Neuronal stem cell (in vitro differentiated cells): ENCODE results near the gene ZFHX3.

Experiments
- DNase-seq: peaks from one replicate; pipeline ENCODE4 v3.0.0-alpha.2; 2013; ENCODE audit warnings: low spot score
- H2AFZ ChIP-seq: one replicate; pipeline ENCODE4 v1.6.1; 2013; ENCODE audit warnings: mild to moderate bottlenecking, low read length, inconsistent platforms
- H2AK5ac ChIP-seq: 2 replicates; pipeline ENCODE4 v1.6.1; 2013; ENCODE audit warnings: low read depth, mild to moderate bottlenecking, inconsistent platforms, low read length, moderate library complexity, mixed read lengths
- H2BK120ac ChIP-seq: 2 replicates; pipeline ENCODE4 v1.6.1; 2013; ENCODE audit warnings: low read depth, mild to moderate bottlenecking, inconsistent platforms, low read length, moderate library complexity, mixed read lengths
- H2BK12ac ChIP-seq: one replicate; pipeline ENCODE4 v1.6.1; 2013; ENCODE audit warnings: low read length, inconsistent platforms
- H2BK15ac ChIP-seq: 2 replicates; pipeline ENCODE4 v1.6.1; 2013; ENCODE audit warnings: mild to moderate bottlenecking, low read length, inconsistent platforms, mixed read lengths
- H2BK5ac ChIP-seq: one replicate; pipeline ENCODE4 v1.6.1; 2013; ENCODE audit warnings: inconsistent platforms, mild to moderate bottlenecking, low read length, moderate library complexity
- H3K14ac ChIP-seq: one replicate; pipeline ENCODE4 v1.6.1; 2013; ENCODE audit warnings: low read length, inconsistent platforms
- H3K18ac ChIP-seq: 2 replicates; pipeline ENCODE4 v1.6.1; 2013; ENCODE audit warnings: low read length, inconsistent platforms
- H3K23ac ChIP-seq: 2 replicates; pipeline ENCODE4 v1.6.1; 2013; ENCODE audit warnings: low read depth, mild to moderate bottlenecking, mixed read lengths, low read length, inconsistent platforms; ENCODE audit not compliant: poor library complexity
- H3K27ac ChIP-seq: replicated peaks from 3 replicates; pipeline ENCODE4 v1.5.1; 2013; ENCODE audit warnings: low read length, inconsistent platforms
- H3K27me3 ChIP-seq, 3 experiments: 2 replicates each; pipeline ENCODE4 v1.6.1; 2013; ENCODE audit warnings: low read length in 3 of 3, mild to moderate bottlenecking in 2 of 3, inconsistent platforms in 1 of 3, low read depth in 1 of 3, mixed read lengths in 1 of 3, moderate library complexity in 1 of 3; ENCODE audit not compliant: control insufficient read depth in 3 of 3, insufficient read depth in 3 of 3
- H3K36me3 ChIP-seq, 2 donors: replicated peaks in 1 of 2; 2 replicates each; pipeline ENCODE4 v1.6.1; 2013; ENCODE audit warnings: low read length in 2 of 2; ENCODE audit not compliant: control insufficient read depth in 2 of 2, insufficient read depth in 2 of 2
- H3K4ac ChIP-seq: 2 replicates; pipeline ENCODE4 v1.6.1; 2013; ENCODE audit warnings: inconsistent platforms, mild to moderate bottlenecking, low read length, moderate library complexity
- H3K4me1 ChIP-seq, 2 donors: 1 replicate in 1 of 2; 2 replicates in 1 of 2; pipeline ENCODE4 v1.6.1; 2013; ENCODE audit warnings: low read length in 2 of 2, low read depth in 1 of 2; ENCODE audit not compliant: control insufficient read depth in 2 of 2, insufficient read depth in 1 of 2
- H3K4me2 ChIP-seq: one replicate; pipeline ENCODE4 v1.6.1; 2013; ENCODE audit warnings: mild to moderate bottlenecking, low read length, inconsistent platforms; ENCODE audit not compliant: insufficient read depth, poor library complexity, severe bottlenecking
- H3K4me3 ChIP-seq, 2 donors: 2 replicates each; pipeline ENCODE4 v1.5.1; 2013; ENCODE audit warnings: low read length in 2 of 2, mild to moderate bottlenecking in 2 of 2, inconsistent platforms in 1 of 2, moderate library complexity in 1 of 2
- H3K79me1 ChIP-seq: one replicate; pipeline ENCODE4 v1.6.1; 2013; ENCODE audit warnings: low read depth, mild to moderate bottlenecking, inconsistent platforms, low read length, moderate library complexity
- H3K9ac ChIP-seq: one replicate; pipeline ENCODE4 v1.6.1; 2013; ENCODE audit warnings: mild to moderate bottlenecking, low read depth, low read length, inconsistent platforms; ENCODE audit not compliant: poor library complexity
- H3K9me3 ChIP-seq, 2 donors: replicated peaks in 1 of 2; 2 replicates each; pipeline versions ENCODE3 to v1.6.1; 2013; ENCODE audit warnings: low read length in 2 of 2, mild to moderate bottlenecking in 2 of 2, inconsistent platforms in 1 of 2, low read depth in 1 of 2, mixed read lengths in 1 of 2, moderate library complexity in 1 of 2; ENCODE audit not compliant: control insufficient read depth in 2 of 2, insufficient read depth in 1 of 2
- H4K8ac ChIP-seq: one replicate; pipeline ENCODE4 v1.6.1; 2013; ENCODE audit warnings: low read depth, mild to moderate bottlenecking, inconsistent platforms, low read length, moderate library complexity
- H4K91ac ChIP-seq: one replicate; pipeline ENCODE4 v1.6.1; 2013; ENCODE audit warnings: low read length, low read depth, mild to moderate bottlenecking, inconsistent platforms; ENCODE audit not compliant: poor library complexity
- WGBS, 2 donors: extraction: QIAGEN DNeasy Blood & Tissue Kit; methylation state at CpG; one replicate each; pipeline ENCODE4 v1.1.7; 2013; ENCODE audit warnings: missing lambda C conversion rate in 2 of 2, mixed read lengths in 1 of 2; ENCODE audit not compliant: insufficient read length in 2 of 2, insufficient replicate concordance in 1 of 2; ENCODE audit errors: extremely low coverage in 2 of 2; 5-methylcytosine and 5-hydroxymethylcytosine counted together

The ZFHX3 gene

GRCh38 chr16:72969812-72970211 is 78.1 kb downstream of the ZFHX3 start:
- DNase-seq: no peak
- Histone ChIP-seq H3K9ac (no peak overlapping the region), H4K91ac (no peak overlapping the region), H3K18ac (no peak overlapping the region), H3K4me3 (no peak overlapping the region), H3K9me3 (peaks cover 0 to 5% of the 10 kb centered on the region in 2 donors), H3K4me1 (peaks cover 0 to 3% of the 10 kb centered on the region in 2 donors), H3K4me2 (no peak overlapping the region), H2BK12ac (no peak overlapping the region), H3K79me1 (no peaks in the 10 kb centered on the region), H3K36me3 (peaks cover 0 to 29% of the 10 kb centered on the region in 2 donors), H3K27ac (no peak overlapping the region), H3K27me3 (no peaks in the 10 kb centered on the region), H2AFZ (no peak overlapping the region), H3K14ac (no peak overlapping the region), H2BK15ac (no peak overlapping the region), H2AK5ac (no peak overlapping the region), H2BK5ac (no peak overlapping the region), H2BK120ac (no peak overlapping the region), H3K4ac (no peak overlapping the region), H4K8ac (no peak overlapping the region), H3K23ac (no peak overlapping the region)
- WGBS, 2 donors: no CpG with 5 or more reads among the region's 9 CpGs

GRCh38 chr16:72969146-72969545 is 78.8 kb downstream of the ZFHX3 start:
- H2BK5ac ChIP-seq: no peak overlapping the region
- peaks cover 0 to 5% of the 10 kb centered on the region in 2 donors for H3K9me3 ChIP-seq
- WGBS, 2 donors: no CpG with 5 or more reads among the region's 7 CpGs
- peaks cover under 1 to 3% of the 10 kb centered on the region in 2 donors for H3K4me1 ChIP-seq
- no peak overlapping the region for H3K14ac ChIP-seq
- no peak overlapping the region for H3K4me3 ChIP-seq
- H2BK12ac ChIP-seq: no peak overlapping the region
- no peak overlapping the region for H2AK5ac ChIP-seq
- no peak overlapping the region for H3K27ac ChIP-seq
- peaks cover 0 to 24% of the 10 kb centered on the region in 2 donors for H3K36me3 ChIP-seq
- H2AFZ ChIP-seq: no peak overlapping the region
- H2BK120ac ChIP-seq: no peak overlapping the region
- no peak overlapping the region for H4K8ac ChIP-seq
- H3K4me2 ChIP-seq: no peak overlapping the region
- H3K79me1 ChIP-seq: no peaks in the 10 kb centered on the region
- DNase-seq: no peak
- H3K27me3 ChIP-seq: no peaks in the 10 kb centered on the region
- H2BK15ac ChIP-seq: no peak overlapping the region
- H3K18ac ChIP-seq: no peak overlapping the region
- H3K4ac ChIP-seq: no peak overlapping the region
- no peak overlapping the region for H4K91ac ChIP-seq
- H3K9ac ChIP-seq: no peak overlapping the region
- H3K23ac ChIP-seq: no peak overlapping the region

GRCh38 chr16:72967941-72968340 is 80.0 kb downstream of the ZFHX3 start:
- H2AK5ac ChIP-seq: no peak overlapping the region
- no CpG with 5 or more reads among the region's 5 CpGs for WGBS, 2 donors
- no peak overlapping the region for H3K14ac ChIP-seq
- H3K4me3 ChIP-seq: no peak overlapping the region
- no peak overlapping the region for H2BK120ac ChIP-seq
- H3K27ac ChIP-seq: no peak overlapping the region
- H3K27me3 ChIP-seq: no peaks in the 10 kb centered on the region
- no peak overlapping the region for H3K23ac ChIP-seq
- no peak overlapping the region for H3K4me2 ChIP-seq
- peaks cover 0 to 9% of the 10 kb centered on the region in 2 donors for H3K9me3 ChIP-seq
- peaks cover 0 to 33% of the 10 kb centered on the region in 2 donors for H3K36me3 ChIP-seq
- no peak overlapping the region for H4K91ac ChIP-seq
- H3K79me1 ChIP-seq: no peaks in the 10 kb centered on the region
- H2AFZ ChIP-seq: no peak overlapping the region
- no peak overlapping the region for H3K9ac ChIP-seq
- no peak for DNase-seq
- H3K4ac ChIP-seq: no peak overlapping the region
- H2BK15ac ChIP-seq: no peak overlapping the region
- no peak overlapping the region for H2BK5ac ChIP-seq
- H3K18ac ChIP-seq: no peak overlapping the region
- H3K4me1 ChIP-seq: peaks cover 5% of the 10 kb centered on the region in 2 donors
- H2BK12ac ChIP-seq: no peak overlapping the region
- no peak overlapping the region for H4K8ac ChIP-seq

- H3K9ac ChIP-seq: no peak overlapping the region
- no peak overlapping the region for H4K91ac ChIP-seq
- H2BK5ac ChIP-seq: no peak overlapping the region
- H2BK120ac ChIP-seq: no peak overlapping the region
- H3K79me1 ChIP-seq: no peaks in the 10 kb centered on the region
- no peak overlapping the region for H4K8ac ChIP-seq
- H3K4ac ChIP-seq: no peak overlapping the region
- H3K27ac ChIP-seq: no peak overlapping the region
- peaks cover 1 to 5% of the 10 kb centered on the region in 2 donors for H3K4me1 ChIP-seq
- no peak overlapping the region for H2BK15ac ChIP-seq
- DNase-seq: no peak
- no peak overlapping the region for H3K23ac ChIP-seq
- H3K14ac ChIP-seq: no peak overlapping the region
- no peak overlapping the region for H3K4me2 ChIP-seq
- H3K27me3 ChIP-seq: no peaks in the 10 kb centered on the region
- H3K36me3 ChIP-seq: peaks cover 0 to 66% of the 10 kb centered on the region in 2 donors
- H3K18ac ChIP-seq: no peak overlapping the region
- peaks cover 0 to 28% of the 10 kb centered on the region in 2 donors for H3K9me3 ChIP-seq
- H2BK12ac ChIP-seq: no peak overlapping the region
- H2AK5ac ChIP-seq: no peak overlapping the region
- no peak overlapping the region for H3K4me3 ChIP-seq
- WGBS, 2 donors: no CpG with 5 or more reads among the region's 10 CpGs
- H2AFZ ChIP-seq: no peak overlapping the region
Measured at GRCh38 chr16:72963533-72964315, 84.2 kb downstream of the ZFHX3 start.
